SHP77 (cell line): ENCODE measurements around the gene COL4A6.
A peak's percentile ranks its signal among the peaks of the same experiment; 100 is the strongest.

Experiments
- DNase-seq, 2 experiments: peaks; one replicate each; lab custom pipeline; 2025; lab: John Stamatoyannopoulos, UW

COL4A6 gene

GRCh38 chrX:108270739-108271396, 167.4 kb downstream of the COL4A6 start:
- no peak for DNase-seq

- no peak for DNase-seq
Measured at GRCh38 chrX:108270280-108270679, 167.9 kb downstream of the COL4A6 start.

GRCh38 chrX:108268434-108269080, 169.7 kb downstream of the COL4A6 start:
- no peak for DNase-seq

GRCh38 chrX:108267557-108267956, 170.7 kb downstream of the COL4A6 start:
- no peak for DNase-seq

- DNase-seq, result no peak
Measured at GRCh38 chrX:108264376-108264775, 173.8 kb downstream of the COL4A6 start.

- DNase-seq, result no peak
Measured at GRCh38 chrX:108261549-108262203, 176.5 kb downstream of the COL4A6 start.

- no peak for DNase-seq
Measured at GRCh38 chrX:108257556-108257955, 180.7 kb downstream of the COL4A6 start.

- no peak for DNase-seq
Measured at GRCh38 chrX:108254636-108255035, 183.6 kb downstream of the COL4A6 start.

GRCh38 chrX:108250654-108251579, 187.3 kb downstream of the COL4A6 start:
- DNase-seq, result no peak

- DNase-seq, result no peak
Measured at GRCh38 chrX:108246304-108246954, 191.8 kb downstream of the COL4A6 start.

GRCh38 chrX:108245462-108245861, 192.8 kb downstream of the COL4A6 start:
- DNase-seq, result no peak

GRCh38 chrX:108235986-108236385, 202.2 kb downstream of the COL4A6 start:
- DNase-seq, result no peak

- no peak for DNase-seq
Measured at GRCh38 chrX:108230574-108230973, 207.6 kb downstream of the COL4A6 start.

GRCh38 chrX:108224727-108225621, 213.2 kb downstream of the COL4A6 start:
- DNase-seq, result peak in 1 of 2 experiments; percentile 0

- no peak for DNase-seq
Measured at GRCh38 chrX:108224218-108224617, 214.0 kb downstream of the COL4A6 start.

GRCh38 chrX:108223585-108223984, 214.6 kb downstream of the COL4A6 start:
- no peak for DNase-seq

- DNase-seq, result no peak
Measured at GRCh38 chrX:108221301-108221864, 216.8 kb downstream of the COL4A6 start.

GRCh38 chrX:108219949-108220601, 218.1 kb downstream of the COL4A6 start:
- no peak for DNase-seq

- DNase-seq, result no peak
Measured at GRCh38 chrX:108217876-108218275, 220.3 kb downstream of the COL4A6 start.
